Activated CD8-positive, alpha-beta memory T cell treated with anti-CD3 and anti-CD28 coated beads, Interleukin-2, amount 50 U/mL, for 4 hours (primary cell): ENCODE measurements around the gene SPATA6L.
"Not testable (repeated sequence)": the region's sequence is repeated elsewhere in the genome, so short reads cannot be mapped to it uniquely, and the experiment has no call there.

ENCODE experiments used
- DNase-seq: peaks from one replicate; pipeline ENCODE4 v3.0.0-alpha.2; 2020

The SPATA6L gene

GRCh38 chr9:4620881-4621555, 45.3 kb downstream of the SPATA6L start:
- no peak for DNase-seq

GRCh38 chr9:4620057-4620765, 46.1 kb downstream of the SPATA6L start:
- DNase-seq: no peak

DNA sequence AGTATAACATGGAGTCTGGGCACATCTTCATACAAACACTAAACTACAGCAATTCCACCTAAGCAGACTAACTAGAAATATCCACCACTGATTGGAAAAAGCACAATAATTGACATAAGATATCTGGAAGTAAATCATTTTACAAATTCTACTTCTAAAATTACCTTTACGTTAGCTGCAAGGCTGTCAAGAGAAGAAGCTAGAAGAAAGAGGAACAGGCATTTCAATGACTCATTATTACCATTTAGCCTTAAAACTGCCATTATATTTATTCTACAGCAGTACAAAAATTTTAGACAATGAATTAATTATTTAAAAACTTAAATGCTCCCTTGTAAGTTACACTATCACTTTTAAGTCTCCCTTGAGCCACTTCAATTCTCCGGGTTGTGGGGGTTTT, 47.6 kb downstream of the SPATA6L start:
- no peak for DNase-seq

GRCh38 chr9:4617752-4618151, 48.5 kb downstream of the SPATA6L start:
- DNase-seq: no peak

DNA sequence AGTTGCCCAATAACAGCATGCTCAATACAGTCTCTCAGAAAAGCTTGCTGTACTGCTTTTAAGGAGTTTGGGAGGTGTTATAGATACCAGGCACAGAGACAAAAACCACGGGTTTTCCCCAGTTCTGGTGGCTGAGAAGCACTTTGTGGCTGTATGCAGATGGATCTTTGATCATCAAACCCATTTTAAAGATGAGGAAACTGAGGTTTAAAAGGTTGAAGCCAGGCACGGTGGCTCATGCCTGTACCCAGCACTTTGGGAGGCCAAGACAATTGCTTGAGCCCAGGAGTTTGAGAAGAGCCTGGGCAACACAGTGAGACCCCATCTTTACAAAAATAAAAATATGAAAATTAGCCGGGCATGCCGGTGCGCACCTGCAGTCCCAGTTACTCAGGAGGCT, 50.5 kb downstream of the SPATA6L start:
- no peak for DNase-seq

DNA sequence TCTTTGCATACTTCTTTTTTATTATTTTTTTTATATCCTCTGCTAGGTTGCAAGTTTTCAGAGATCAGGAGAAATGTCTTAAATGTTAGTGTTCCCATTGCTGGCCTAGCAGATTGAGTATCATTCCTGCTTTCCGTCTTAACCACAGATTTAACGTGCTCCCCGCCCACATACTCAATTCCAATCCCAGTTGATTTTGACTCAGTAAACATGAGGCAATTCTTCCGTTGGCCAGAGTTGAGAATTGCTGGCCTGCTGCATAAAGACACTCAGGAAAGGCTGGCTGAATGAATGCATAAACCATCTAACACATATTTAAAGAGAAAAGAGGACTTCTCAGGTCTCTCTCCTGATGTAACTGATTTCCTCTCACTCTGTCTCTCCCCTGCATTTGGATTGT, 51.0 kb downstream of the SPATA6L start:
- no peak for DNase-seq

DNA sequence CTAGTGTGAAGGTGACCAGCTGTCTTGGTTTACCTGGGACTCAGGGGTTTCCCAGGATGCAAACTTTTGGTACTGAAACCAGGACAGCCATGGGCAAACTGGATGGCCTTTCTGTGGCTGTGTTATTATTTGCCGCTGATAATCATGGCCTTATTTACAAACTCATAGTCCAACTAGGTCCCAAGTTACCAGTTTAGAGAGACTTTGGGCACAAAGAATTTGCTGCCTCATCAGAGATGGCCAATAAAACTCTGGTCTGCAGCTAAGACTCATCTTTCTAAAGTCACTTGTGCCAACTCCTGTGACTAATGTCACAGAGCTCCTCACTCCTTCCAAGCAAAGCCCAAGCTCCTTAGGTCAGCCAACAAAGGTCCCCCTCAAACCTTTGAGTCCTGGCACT, 51.7 kb downstream of the SPATA6L start:
- no peak for DNase-seq

- not testable (repeated sequence) for DNase-seq
Measured at GRCh38 chr9:4606033-4606432, 60.2 kb downstream of the SPATA6L start.

DNA sequence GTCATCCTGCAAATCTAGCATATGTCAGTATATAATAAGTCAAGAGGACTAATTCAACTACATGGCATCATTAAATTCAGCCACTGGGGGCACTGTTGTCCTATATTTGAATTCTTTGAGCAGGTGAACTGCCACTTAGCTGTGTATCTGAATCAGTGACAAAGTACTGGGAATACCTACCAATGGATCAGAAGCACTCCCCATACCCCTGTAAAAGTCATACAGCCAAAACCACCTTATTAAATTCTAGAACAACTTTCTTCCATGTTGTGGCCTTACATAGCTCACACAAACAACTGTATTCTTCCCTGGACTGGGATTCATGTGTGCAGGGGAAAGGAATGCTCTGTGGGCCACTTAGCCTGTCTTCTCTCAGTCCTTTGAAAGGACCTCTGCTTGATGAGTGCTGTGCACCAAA, 61.6 kb downstream of the SPATA6L start:
- peak; percentile 61 for DNase-seq

- no peak for DNase-seq
Measured at GRCh38 chr9:4603830-4604229, 62.5 kb downstream of the SPATA6L start.

DNA sequence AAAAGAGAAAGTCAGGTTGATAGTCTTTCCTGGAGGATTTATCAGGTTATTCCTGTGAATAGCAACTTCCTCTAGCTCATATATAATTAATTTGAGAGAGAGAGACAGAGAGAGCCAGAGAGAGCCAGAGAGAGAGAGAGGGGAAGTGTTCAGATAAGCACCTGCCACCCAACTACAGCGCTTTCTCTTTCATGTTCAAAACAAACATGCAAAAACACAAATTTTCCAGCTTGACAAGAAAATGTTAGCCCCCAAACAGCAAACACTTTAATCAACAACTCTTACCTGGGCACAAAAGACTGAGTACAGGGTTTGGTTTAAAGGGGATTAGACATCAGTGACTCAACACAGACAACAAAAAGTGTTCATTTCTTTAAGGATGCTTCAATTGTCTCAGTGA, 65.9 kb downstream of the SPATA6L start:
- no peak for DNase-seq

GRCh38 chr9:4596165-4596922, 69.9 kb downstream of the SPATA6L start:
- peak; percentile 36 for DNase-seq

- no peak for DNase-seq
Measured at GRCh38 chr9:4594994-4595393, 71.3 kb downstream of the SPATA6L start.

GRCh38 chr9:4594545-4594944, 71.7 kb downstream of the SPATA6L start:
- DNase-seq: no peak

DNA sequence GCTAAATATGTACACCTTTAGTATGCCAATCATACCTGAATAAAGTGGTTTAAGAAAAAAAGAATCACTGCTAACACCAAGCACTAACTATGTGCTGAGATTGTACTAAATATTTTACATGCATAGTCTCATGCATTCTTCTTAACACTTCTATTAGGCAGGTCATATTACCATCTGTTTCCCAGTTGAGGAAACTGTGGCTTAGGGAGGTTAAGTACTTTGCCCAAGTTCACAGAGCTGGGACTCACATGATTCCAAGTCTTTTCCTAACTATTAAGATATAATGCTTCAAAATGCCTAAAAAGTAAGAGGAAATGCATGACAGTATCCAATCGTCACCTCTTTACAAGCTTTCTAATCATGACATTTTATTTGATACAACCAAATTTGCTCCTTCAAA, 73.4 kb downstream of the SPATA6L start:
- DNase-seq: no peak

DNA sequence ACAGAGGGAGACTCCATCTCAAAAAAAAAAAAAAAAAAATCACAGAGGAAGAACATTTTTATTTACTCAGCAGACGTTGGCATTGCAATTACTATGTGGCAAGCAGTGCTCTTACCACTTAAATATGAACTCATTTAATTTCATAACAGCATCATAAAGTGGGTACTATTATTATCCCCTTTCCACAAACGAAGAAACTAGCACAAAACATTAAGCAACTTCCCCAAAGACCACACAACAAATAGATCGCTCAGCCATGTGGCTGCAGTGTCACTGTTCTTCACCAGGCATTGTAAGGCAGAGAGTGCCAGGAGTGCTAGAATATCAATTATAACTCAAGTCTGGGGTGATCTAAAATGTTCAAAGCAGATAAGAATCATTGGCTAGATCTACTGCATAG, 74.0 kb downstream of the SPATA6L start:
- DNase-seq: no peak

DNA sequence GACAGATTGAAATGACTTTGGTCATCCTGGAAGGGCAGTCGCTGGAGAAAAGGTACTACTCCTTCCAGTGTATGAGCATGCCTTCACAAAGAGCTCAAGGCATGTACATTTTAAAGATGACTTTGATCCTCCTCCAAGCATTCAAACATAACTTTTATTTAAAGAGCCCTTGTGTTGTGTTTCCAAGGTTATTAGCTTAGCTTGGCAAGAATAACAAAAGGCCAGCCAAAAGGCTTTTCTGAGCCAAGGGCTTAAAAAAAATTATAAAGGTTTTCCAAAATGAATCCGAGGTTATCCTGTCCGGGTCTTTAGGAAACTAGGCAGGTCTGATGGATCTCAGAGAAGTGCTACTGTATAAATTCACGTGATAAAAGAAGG, 75.2 kb downstream of the SPATA6L start:
- no peak for DNase-seq

DNA sequence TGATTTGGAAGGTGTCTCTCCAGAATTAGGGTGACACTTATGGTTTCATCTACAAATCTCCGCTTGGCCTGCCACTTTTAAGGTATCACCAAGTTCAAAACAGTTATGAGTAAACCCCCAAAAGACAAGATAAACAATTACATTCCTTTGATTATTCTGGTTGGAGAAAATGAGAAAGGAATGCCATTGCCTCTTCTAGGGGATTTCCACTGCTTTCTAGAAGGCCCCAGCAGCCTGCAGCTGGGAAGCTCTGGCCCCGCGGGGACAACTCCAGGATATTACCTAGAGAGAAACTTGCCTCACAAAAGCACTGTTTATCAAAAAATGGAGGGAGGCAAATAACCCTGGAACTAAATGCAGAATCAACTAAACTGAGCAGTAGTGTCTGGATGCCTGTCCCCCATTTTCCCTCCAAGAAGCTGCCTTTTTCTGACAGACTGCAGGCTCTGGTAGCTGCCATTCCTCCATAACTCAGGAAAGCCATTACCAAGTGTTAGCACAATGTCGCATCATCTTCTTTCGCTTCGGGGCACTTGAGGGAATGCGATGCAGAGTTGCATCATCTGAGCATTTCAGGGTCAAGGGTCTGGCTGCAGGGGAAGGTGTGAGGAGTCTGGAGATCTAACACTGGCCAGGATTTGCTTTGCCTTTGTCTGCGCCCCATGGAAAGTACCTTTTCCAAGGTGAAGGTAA, 75.7 kb downstream of the SPATA6L start:
- no peak for DNase-seq

DNA sequence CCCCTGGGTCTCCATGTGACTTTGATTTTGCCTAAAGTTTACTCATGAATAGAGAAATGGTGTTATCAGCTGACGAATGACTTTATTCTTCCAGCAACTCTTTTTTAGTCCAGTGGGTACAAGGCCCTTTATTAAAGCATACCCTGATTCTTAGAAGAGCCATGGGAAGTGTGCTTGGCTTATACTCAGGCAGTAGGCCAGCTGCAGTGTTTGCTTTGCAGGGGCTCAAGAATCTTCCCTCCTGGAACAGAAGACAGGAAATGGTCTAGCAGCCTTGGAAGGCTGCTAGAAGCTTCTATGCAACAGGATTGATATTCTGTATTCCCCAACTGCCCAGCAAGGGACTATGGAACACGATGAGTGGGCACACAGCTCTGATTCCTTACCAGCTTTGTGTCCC, 77.6 kb downstream of the SPATA6L start:
- no peak for DNase-seq

GRCh38 chr9:4585135-4585534, 81.1 kb downstream of the SPATA6L start:
- DNase-seq: no peak

GRCh38 chr9:4584636-4585035, 81.6 kb downstream of the SPATA6L start:
- no peak for DNase-seq

- no peak for DNase-seq
Measured at GRCh38 chr9:4583001-4583400, 83.3 kb downstream of the SPATA6L start.

DNA sequence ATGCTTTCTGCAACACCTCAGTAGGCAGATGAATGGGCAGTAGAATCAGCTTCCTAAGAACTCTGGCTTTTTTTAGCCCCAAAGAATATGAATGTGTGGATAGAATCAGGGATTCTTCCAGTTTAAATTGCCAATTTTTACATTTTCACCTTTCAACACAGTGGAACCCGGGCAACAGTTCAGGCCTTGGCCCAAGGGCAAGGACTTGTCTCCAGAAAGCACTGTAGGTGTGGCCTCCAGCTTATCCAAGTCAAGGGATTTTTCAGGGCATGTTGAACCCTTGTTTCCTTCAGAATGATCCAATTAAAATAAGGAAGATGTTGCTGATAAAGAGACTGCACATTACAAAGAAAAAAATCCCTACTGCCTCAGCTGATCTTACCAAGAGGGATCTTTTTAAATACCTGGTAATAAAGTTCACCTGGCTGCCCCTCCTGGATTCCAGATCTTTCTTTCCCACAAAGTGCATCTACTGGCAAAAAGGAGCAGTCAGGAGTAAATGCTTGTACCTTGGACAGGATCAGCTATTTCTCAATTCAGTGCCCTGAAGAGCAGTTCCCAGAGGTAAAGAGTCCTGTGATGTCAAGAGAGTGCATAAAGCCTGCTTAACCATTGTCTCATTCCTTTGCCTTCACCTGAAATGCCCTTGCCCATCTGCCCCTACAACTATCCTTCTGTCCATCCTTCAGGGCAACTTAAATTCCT, 84.3 kb downstream of the SPATA6L start:
- no peak for DNase-seq
